Fibroblast of gingiva (primary cell): Measurements from ENCODE around the gene JAG2.
A peak's percentile ranks its signal among the peaks of the same experiment; 100 is the strongest.

Source experiments
- DNase-seq: peaks from one replicate; pipeline ENCODE4 v3.0.0-alpha.2; 2011; ENCODE audit warnings: low read depth

JAG2 gene

DNA sequence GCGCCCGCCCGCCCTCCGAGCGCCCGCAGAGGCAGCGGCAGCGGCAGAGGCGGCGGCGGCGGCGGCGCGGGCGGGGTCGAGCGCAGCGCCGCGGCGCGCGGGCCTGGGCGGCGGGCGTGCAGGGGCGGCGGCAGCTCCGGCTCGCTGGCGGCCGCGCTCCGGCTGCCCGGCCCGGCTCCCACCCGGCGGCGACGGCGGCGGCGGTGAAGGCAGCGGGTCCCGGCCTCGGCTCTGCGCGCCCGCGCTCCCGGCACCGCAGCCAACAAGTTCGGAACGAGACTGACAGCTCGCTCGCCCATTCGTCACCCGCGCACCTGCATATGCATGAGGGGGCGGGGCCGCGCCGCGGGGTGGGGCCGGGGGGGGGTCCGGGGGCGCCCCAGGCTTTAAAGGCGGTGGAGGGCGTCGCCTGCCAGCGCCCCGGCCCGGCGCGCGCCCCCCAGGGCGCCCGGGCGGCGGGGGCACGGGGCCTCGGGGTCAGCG is at the start of gene JAG2:
Gene JAG2, minus strand, starts transcription at position 281 of the 483 bp plus-strand sequence. CDS start 356 bp downstream, outside the sequence.
- DNase-seq: no peak

DNA sequence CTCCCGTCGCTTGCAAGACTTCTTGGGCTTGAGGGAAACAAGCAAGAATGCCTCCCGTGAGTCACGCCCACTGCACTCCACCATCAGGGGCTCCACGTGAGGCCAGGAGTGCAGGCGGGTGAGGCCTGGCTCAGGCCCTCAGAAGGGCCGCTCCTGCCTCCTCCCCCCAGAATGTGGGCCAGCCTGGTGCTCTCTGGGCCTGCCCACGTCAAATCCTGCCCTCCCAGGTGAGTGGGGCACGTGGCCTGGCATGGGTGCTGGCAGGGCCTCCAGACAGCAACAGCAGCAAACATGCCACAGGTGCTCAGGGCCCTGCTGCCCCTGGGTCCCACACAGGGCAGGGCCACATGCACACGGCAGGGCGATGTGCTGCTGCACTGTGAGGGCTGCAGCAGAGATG is 49.2 kb upstream of the JAG2 start:
- no peak for DNase-seq

DNA sequence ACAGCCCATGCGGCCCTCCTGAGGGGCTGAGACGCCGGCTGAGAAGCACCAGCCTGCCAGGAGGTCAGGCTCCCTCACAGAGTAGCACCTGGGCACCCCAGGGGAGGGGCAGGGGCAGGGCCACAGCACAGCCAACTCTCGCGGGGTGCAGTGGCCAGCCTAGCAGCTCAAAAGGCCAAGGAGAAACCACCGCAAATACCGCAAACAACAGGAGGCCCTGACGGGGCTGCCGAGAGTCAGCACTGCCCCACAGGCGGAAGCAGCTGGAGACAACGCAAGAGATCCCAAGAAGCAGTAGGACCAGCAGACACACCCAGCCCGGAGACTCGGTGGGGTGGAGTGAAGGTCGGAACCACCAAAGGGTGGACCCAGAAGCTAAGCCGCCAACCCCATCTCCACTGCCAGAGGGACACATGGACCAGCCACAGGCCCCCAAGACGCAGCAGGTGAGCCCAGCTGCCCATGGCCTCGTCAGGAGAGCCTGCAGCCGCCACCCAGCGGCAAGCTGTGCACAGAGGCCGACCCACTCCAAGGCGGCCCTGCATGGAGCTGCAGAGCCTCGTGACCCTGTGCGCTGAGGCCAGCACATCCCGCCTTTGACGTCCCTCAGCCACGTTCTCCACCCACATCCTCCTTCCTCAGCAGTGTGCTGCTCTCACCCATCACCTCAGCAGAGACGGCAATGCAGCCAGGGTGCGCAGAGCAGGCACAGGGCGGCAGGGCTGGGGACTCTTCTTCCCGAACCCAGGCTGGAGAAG is 48.1 kb upstream of the JAG2 start:
- DNase-seq: no peak

DNA sequence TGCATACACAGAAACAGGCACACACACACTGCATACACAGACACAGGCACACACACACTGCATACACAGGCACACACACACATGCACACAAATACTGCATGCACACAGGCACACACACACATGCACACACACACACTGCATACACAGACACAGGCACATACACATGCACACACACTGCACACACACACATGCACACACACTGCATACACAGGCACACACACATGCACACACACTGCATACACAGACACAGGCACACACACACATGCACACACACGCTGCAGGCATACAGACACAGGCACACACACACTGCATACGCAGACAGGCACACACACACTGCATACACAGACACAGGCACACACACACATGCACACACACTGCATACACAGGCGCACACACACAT is 47.0 kb upstream of the JAG2 start:
- no peak for DNase-seq

DNA sequence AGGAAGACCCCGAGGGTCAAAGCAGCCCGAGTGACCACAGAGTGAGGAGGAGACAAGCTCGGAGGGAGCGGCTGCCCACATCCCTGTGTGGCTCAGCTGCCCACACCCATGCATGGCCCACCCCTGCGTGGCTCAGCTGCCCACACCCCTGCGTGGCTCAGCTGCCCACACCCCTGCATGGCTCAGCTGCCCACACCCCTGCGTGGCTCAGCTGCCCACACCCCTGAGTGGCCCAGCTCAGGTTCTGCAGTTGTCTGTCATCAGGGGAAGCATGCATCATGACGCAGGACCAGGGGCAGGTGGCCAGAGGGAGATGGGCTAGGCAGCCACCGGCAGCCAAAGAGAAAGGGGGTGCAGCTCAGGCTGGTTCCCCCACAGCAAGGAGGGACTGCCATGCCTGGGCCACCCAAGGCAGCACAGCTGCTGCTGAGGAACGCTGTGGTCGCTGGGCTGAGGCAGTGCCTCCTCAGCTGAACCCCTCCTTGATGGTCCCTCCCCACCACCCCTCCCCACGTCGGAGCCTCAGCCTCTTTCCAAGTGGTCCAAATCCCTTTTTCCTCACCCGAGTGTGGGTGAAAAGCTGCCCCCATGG is 45.8 kb upstream of the JAG2 start:
- DNase-seq: no peak

DNA sequence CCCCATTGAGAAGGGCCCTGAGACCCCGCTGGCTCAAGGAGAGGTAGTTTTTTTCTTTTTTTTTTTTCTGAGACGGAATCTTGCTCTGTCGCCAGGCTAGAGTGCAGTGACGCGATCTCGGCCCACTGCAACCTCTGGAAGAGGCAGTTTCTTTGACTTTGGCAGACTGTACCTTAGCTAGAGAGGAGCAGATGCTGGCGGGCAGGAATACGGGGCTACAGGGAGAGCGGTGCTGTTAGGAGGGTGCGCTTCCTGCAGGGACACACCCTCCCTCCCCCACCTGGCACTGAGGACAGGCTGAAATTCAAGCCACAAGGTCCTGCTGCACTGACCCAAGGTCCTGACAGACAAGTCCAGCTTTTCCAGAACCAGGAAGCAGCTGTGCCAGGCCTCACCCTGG is 44.8 kb upstream of the JAG2 start:
- no peak for DNase-seq

DNA sequence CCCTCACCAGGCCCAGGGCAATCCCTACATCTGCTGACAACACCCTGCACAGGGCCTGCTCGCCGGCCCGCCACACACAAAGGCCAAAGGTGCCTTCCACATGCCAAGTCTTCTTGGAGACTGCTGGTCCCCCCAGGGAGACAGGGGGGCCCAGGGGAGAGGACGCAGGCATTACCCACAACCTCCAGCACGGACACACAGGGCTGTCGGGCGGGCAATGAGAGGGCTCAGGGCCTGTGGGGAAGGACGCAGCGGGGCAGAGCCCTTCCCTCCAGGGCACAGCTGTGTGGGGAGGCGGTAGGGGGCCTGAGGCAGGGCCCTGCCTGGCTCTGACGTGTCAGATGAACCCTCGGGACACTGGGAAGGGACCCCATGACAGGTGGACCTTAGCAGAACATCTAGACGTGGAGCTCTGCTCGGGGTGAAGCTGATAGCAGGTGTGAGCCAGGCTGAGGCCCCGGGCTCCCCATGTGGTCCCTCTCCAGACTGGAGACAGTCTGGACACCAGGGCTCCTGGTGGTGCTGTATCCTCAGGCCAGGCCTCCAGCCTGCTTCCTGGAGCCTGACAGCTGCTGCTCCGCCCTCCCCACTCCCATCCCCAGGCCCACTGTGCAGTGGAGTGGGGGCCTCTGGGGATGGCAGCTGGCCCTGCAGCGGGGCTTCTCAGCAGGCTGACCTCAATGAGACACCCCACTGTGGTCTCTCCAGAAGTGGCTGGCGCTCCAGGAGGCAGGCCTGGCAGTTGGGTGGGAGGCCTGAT is 44.1 kb upstream of the JAG2 start:
- DNase-seq: no peak

DNA sequence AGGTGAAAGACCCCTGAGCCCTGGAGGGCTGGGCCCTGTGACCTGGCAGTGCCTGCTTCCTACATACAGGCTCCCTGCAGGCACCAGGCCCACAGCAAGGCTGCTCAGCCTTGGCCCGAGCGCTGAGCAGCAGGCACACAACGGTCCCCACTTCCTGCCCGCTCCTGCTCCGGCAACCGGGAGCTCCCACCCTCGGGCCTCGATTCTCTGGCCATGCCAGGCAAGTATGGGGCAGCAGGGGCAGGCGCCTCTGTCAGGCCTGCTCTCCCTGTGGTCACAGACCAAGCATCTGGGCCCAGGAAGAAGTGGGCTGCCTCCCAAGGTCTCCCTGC is 43.1 kb upstream of the JAG2 start:
- no peak for DNase-seq

DNA sequence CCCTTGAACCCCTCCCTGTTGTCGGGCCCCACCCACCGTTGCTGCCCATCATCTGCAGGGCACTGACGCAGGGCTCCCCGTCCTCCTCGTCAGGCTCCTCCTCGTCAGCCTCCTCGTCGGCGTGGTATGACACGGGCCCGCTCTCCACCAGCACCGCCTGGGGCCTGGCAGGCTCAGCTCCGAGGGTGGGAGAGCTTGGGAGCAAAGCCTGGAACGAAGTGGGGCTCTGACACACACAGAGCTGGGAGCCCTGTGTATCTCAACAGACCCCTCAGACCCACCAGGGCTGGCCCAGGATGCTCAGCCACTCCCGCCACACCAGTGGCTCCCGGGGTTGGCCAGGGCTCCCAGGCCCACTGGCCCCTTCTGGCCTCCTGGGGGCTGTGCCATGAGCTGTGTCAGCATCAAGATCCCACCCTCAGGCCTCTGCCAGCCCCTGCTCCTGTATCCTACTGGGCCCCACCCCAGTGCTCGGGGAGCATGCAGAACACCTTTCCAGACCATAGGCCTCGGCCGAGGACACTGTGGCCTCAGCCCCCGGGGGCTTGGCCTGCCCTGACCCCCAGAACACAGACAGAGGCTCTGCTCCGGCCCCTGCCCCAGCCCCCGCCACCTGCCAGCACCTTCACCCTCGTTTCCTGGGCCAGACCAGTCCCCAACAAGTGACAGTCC is 42.6 kb upstream of the JAG2 start:
- no peak for DNase-seq

DNA sequence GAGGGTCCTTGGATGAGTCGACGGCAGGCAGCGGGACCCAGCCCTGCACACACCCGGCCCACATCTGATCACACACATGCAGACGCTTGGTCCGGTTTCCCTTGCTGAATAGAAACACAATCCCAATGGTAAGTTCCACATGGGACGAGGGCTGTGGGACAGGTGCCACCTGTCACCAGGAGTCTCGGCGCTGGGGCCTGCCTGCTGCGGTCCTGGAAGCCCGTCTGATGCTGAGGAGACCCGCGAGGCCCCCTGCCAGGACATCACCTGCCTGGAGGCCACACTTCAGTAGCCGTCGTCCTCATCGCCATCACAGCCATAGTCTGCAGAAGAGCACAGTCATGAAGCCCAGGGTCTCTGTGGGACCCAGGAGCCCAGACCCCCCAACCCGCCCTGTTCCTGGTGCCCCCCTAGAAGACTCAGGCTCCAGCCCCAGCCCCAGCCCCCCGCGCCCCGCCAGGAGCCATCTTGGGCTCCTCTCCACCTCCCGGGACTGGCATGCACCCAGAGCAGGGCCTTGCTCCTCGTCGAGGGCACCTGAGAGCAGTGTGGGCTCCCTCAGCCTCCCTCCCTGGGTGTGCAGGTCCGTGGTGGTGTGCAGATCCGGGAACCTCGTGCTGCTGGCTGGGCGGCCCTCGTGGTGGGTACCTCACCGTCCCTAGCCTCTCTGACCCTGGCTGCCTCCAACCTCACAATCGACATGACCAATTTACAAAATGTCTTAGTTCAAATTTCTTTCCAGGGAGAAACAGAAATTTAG is 41.9 kb upstream of the JAG2 start:
- no peak for DNase-seq

DNA sequence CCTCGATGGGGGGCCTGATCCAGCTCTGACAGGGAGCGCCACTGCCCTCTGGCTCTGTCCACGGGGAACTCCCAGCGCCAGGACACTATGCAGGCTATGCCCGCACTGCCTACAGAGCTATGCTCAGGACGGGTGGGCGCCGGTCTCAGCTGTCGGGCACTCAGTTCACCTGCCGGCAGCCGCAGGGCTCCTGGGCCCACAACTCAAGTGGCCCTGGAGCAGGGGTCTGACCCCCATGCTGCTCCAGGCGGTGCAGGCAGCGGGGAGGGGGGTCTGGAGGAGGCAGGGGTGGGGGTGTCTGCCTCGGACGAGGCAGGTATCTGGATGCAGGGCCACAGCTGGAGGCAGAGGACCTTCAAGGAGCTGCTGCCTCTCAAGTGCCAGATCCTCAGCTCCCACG is 41.1 kb upstream of the JAG2 start:
- DNase-seq: no peak

DNA sequence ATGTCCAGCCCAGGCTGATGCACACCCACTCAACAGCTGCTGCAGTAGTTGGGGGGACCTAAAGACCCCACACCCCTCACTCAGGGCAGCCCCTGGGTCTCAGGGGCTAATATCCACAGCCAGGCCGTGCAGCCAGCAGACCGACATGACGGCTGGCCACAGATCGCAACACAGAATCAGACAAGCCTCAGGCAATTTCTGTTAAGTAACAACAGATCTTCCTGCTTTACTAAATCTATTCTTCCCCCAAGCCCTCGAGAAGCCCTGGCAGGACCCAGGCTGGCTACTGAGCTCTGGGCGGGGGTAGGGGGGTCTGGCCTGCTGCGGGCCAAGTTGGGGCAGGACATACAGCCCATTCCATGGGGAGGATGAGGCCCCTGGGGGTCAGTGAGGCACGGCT is 40.5 kb upstream of the JAG2 start:
- no peak for DNase-seq

DNA sequence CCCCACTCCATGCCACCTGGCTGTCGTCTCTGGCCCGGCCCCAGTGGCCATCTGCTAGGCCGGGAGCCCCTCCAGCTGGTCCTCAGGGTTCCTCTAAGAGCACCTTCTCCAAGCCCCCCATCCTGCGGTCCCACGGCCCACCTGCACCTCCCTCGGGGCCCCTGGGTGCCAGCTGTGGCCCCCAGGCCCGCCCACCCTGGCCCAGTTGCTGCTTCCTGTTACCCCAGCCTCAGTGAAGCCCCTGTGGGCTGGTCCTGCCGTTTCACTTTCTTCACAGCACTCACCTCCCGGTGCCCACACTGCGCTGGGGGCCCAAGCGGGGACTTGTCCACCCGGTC is 40.1 kb upstream of the JAG2 start:
- DNase-seq: no peak

DNA sequence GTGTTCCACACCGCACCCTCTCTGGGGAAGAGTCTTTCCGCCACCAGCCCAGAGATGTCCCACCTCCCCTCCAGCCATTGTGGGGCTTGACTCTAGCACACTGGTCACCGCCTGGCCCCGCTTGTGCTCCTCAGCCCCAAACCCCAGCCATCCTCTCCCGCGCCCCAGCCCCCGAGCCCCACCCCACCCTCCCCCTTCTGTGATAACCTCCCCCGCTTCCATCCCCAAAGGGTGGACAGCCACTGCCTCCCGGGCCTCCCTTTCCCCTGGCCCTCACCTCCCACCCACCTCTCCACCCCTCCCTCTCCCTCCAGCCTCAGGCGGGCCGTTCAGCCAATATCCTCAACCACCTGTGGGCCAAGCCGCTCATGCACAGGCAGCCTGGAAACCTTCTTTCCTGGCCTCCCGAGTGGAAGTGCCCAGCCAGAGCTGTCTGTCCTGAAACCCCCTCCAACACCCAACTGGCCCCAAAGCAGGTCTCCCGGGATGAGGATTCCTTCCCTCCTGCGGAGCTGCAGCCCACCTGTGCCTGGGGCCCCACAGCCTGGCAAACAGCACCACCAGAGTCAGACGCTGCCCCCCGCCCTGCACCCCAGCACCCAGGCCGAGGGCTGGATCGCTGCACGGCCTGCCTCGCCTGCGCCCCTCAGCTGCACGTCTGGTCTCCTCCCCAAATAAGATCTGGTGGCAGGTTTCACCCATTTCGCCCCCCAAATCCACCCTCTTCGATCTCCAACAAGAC is 39.6 kb upstream of the JAG2 start:
- DNase-seq: no peak

DNA sequence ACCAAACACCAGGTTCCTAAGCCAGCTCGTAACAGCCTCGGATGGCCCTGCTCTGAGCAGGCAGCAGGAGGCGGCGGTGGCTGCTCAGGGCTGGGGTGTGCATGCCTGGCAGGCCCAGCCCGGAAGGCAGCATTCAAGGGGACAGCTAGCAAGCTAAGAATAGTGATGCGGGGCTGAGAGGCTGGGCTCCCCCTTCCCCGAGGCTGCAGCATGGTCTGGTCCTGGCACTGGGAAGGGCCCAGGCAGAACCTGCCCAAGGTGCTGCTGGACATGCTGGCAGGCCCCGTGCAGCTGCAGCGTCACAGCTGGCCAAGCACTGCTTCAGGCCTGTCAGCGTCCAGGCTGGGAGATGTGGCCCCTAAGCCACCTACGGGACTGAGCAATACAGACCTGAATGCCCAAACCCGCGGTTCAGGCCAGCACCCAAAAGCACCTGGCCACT is 38.9 kb upstream of the JAG2 start:
- no peak for DNase-seq

DNA sequence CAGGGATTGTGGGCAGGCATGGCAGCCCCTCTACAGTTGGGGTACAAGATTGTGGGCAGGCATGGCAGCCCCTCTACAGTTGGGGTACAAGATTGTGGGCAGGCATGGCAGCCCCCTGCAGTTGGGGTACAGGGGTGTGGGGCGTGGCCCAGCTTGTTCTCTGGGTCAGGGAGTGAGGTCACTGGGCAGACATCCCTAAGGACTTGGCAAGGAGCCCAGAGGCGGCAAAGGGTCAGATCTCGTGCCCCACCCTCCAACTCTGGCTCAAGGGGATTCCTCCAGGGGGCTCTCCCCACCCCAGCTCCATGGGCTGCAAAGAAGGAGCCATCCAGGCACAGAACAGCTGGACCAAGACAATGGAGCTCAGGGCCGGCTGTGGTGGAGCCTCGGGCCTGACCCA is 38.3 kb upstream of the JAG2 start:
- DNase-seq: no peak

DNA sequence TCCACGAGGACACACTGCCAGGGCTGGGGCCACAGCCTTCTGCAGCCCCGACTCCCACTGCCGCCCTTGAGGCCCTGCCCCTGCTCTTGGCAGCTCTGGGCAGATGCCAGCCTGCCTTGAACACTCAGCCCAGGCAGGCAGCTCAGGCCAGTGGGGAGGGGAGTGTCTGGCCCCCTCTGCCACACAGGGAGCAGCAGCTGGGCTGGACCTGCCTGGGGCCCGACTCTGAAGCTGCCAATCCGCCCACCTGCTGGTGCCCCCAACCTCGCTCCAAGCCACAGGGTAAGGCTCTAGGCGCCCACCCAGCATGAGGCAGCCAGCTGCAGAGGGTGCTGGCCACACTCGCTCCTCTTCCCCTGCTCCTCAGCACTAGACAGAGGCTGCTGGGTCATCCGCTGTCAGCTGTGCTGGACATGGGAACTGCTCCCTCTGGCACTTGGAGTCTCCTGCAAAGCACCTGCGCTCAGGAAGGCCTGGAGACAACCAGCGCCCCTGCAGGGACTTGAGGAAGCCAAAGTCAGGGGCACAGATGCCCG is 37.2 kb upstream of the JAG2 start:
- DNase-seq: peak; percentile 14

DNA sequence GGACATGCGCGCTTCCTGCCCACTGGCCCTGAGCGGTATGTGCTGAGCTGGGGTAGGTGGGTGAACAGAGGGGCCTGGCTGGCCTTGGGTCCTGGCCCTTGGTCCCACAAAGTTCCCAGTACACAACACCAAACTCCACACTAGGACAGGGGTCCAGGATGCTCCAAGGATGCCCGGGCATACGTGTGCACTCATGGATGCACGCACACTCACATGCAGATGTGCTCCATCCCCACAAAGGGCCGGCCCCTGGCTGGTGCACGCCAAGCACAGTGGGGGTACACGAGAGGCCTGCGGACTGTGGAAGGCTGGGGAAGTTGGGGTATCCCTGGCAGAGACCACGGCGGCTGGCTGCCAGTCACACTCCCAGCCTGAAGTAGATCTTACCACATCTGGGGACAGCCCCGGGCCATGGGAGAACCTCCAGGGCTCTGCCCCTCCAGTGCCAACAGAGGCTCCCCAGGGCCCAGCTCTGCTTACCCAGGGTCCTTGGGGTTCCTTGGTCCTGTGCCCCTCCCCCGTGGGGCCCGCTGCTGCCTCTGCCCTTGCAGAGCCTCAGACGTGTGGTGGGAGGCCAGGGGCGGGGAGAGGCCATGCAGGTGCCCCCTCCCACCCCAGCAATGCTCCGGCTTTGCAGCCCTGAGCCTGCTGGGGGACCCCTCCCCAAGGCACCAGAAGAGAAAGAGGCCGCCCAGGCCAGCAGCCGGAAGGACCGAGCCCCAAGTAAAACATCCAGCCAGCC is 36.5 kb upstream of the JAG2 start:
- DNase-seq: no peak

DNA sequence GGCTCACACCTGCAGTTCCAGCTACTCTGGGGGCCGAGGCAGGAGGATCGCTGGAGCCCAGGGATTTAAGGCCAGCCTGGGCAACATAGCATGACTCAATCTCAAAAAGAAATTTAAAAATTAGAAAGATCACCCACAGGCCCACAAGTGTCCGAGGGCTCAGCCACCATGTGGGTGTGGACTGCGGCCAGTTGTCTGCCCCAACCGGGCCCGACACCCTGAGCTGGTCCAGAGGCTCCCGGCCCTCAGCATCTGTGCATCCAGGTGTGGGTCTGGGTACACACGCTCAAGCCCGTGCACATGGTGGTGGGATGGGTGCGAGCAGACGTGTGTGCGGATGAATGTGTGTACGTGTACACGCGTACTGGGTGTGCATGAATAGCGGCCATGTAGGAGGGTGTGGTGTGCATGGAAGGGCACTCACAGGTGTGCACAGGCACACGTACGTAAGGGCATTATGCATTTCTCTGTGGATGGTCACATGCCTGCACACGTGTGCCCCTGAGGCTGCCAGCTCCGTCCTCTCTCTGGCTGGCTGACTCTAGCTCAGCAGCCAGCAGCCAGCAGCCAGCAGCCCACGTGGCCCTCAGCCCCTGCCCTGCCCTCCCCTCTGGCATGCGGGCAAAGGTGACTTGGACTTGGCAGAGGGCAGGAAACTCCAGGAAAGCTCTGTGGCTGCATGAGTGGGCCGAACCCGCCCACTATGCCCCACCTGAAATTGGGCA is 35.8 kb upstream of the JAG2 start:
- peak; percentile 63 for DNase-seq

DNA sequence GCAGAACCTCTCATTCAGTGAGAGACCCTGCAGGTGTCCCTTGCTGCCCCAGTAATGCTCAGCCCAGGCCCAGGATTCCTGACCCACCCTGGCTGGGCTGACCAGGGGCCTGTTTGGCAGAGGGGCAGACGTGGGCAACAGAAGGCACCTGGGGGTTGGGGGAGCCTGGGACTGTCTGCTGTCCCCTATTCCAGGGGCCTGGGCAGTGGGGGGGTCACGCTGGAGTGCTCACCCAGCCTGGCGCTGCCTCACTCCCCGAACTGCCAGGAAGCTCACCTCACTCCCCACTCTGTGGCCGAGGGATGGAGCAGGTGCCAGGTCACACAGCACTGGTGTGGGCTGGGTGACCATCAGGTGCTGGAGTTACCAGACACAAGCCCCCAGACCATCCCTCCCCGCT is 35.1 kb upstream of the JAG2 start:
- no peak for DNase-seq
